AG10803 (cell line): Measurements from ENCODE around the gene CNIH2.

ENCODE experiments used
- DNase-seq: peaks from one replicate; pipeline ENCODE4 v3.0.0; 2010; ENCODE audit warnings: low read depth
- H3K4me3 ChIP-seq: 2 replicates; pipeline ENCODE4 v1.5.1; 2011; ENCODE audit warnings: mild to moderate bottlenecking, low read length, control low read depth
- CTCF ChIP-seq: conservative IDR thresholded peaks from 2 replicates; pipeline ENCODE4 v1.5.1; 2011; ENCODE audit warnings: mild to moderate bottlenecking, low read length, control low read depth, inconsistent platforms

Gene CNIH2

GRCh38 chr11:66264383-66264782 lies 13.6 kb upstream of the CNIH2 start:
- DNase-seq: no peak
- no peak for TF ChIP-seq CTCF
- no peak overlapping the region for H3K4me3 ChIP-seq

- peak; percentile 20 for TF ChIP-seq CTCF
- H3K4me3 ChIP-seq: no peak overlapping the region
- no peak for DNase-seq
Observed at GRCh38 chr11:66264914-66265313, 13.1 kb upstream of the CNIH2 start.

- no peak for DNase-seq
- no peak for TF ChIP-seq CTCF
- no peak overlapping the region for H3K4me3 ChIP-seq
Observed at GRCh38 chr11:66265531-66266377, 12.2 kb upstream of the CNIH2 start.

- no peak for DNase-seq
- H3K4me3 ChIP-seq: peak overlapping the region; percentile 72
- TF ChIP-seq CTCF: no peak
Observed at GRCh38 chr11:66266378-66267038, 11.5 kb upstream of the CNIH2 start.

GRCh38 chr11:66267039-66267378 lies 11.0 kb upstream of the CNIH2 start:
- no peak for TF ChIP-seq CTCF
- no peak for DNase-seq
- H3K4me3 ChIP-seq: peak overlapping the region; percentile 72

GRCh38 chr11:66267379-66268243 lies 10.4 kb upstream of the CNIH2 start:
- DNase-seq: peak; percentile 83
- TF ChIP-seq CTCF: peak; percentile 11; the same call in 1 of the 2 replicates

More at GRCh38 chr11:66267379-66268243, 10.4 kb upstream of the CNIH2 start:
- H3K4me3 ChIP-seq: peak overlapping the region; percentile 72
